ENCODE measurements around the gene ANXA2.

Gene ANXA2

DNA sequence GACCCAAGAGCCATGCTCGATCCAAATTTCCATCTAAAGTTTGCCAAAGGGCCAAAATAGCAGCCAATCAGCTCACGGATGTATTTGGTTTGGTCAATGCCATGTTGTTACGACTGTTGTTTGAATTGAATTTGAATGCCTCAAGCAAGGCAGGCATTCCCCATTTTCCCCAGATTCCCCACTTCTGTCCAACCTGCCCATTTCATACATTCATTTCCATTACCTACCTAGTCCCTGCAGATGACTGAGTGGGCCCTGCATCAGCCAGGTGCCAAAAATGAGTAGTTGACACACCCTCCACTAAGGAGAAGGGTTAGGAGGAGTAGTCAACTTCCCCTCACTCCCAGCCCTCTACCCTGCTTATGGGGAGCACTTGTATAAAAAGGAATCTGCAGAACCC, 51.7 kb downstream of the ANXA2 start:
- no peak overlapping the region for H3K4me3 ChIP-seq (ENCODE audit: low read depth, low read length)
- TF ChIP-seq, protein P1, sequence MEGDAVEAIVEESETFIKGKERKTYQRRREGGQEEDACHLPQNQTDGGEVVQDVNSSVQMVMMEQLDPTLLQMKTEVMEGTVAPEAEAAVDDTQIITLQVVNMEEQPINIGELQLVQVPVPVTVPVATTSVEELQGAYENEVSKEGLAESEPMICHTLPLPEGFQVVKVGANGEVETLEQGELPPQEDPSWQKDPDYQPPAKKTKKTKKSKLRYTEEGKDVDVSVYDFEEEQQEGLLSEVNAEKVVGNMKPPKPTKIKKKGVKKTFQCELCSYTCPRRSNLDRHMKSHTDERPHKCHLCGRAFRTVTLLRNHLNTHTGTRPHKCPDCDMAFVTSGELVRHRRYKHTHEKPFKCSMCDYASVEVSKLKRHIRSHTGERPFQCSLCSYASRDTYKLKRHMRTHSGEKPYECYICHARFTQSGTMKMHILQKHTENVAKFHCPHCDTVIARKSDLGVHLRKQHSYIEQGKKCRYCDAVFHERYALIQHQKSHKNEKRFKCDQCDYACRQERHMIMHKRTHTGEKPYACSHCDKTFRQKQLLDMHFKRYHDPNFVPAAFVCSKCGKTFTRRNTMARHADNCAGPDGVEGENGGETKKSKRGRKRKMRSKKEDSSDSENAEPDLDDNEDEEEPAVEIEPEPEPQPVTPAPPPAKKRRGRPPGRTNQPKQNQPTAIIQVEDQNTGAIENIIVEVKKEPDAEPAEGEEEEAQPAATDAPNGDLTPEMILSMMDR (IDR thresholded peaks at IDR 0.05; ENCODE audit: insufficient read depth, low read depth, low read length, missing control alignments) = no peak
- DNase-seq (ENCODE audit: low read depth) = no peak

DNA sequence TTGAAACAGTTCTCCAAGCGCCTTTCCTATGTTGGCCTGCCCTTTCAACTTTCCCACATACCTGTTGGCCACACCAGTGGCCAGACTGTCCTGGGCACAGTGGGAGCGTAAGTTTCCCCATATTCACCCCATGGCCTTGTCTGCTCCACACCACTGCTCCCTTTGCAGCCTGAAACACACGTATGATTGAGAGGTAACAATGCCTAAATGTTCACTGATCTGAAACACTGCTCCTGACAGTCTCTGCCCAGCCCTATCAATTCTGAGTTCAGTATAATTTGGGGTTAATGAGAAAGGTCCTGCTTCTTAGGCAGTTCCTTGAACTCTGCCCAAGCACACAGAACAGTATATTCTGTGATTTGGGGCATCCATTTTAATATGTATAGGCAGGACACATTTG, 52.2 kb downstream of the ANXA2 start:
- no peak overlapping the region for H3K4me3 ChIP-seq (ENCODE audit: low read depth, low read length)

DNA sequence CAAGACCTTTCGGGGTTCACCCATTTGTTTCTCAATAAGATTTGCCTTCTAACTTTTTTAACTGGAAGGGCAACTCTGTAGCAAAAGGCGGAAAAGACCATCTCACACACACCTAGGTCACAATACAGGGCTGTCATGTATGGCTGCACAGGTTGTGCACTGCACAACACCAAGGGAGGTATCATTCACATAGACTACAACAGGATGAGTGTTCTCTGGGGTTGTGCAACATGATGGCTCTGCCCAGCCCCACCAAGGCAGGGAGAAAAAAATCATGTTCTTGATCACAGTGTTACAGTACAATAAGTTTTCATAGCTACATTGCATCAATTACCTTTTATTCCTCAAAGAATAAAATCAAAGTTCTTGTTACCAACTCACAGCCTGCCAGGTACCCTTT, 52.8 kb downstream of the ANXA2 start:
- TF ChIP-seq, protein P1 (IDR thresholded peaks at IDR 0.05; ENCODE audit: insufficient read depth, low read depth, low read length, missing control alignments) = no peak
- no peak for DNase-seq (ENCODE audit: low read depth)
- no peak overlapping the region for H3K4me3 ChIP-seq (ENCODE audit: low read depth, low read length)

More for the DNA sequence above, 52.2 kb downstream of the ANXA2 start:
- no peak for DNase-seq (ENCODE audit: low read depth)
- TF ChIP-seq, protein P1 (IDR thresholded peaks at IDR 0.05; ENCODE audit: insufficient read depth, low read depth, low read length, missing control alignments) = no peak

DNA sequence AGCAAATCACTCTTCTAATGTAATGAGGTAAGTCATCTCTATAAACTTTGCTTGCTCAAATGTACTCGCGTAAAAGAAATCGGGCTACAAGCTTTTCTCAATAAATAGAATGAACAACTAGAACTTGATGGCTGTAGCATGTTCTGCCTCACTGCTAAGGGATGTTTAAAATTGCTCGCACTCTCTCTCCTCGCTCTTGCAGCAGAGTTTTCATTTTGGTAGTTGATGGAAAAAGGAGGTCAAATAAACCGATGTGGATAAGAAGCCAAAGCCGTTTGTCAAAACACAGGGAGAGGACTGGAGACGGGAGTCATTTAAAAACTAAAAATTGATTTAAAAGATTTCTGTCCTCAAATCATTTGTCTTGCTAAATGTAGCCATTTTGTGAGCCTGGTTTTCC, 53.3 kb downstream of the ANXA2 start:
- TF ChIP-seq, protein P1 (IDR thresholded peaks at IDR 0.05; ENCODE audit: insufficient read depth, low read depth, low read length, missing control alignments) = no peak
- no peak overlapping the region for H3K4me3 ChIP-seq (ENCODE audit: low read depth, low read length)
- no peak for DNase-seq (ENCODE audit: low read depth)

DNA sequence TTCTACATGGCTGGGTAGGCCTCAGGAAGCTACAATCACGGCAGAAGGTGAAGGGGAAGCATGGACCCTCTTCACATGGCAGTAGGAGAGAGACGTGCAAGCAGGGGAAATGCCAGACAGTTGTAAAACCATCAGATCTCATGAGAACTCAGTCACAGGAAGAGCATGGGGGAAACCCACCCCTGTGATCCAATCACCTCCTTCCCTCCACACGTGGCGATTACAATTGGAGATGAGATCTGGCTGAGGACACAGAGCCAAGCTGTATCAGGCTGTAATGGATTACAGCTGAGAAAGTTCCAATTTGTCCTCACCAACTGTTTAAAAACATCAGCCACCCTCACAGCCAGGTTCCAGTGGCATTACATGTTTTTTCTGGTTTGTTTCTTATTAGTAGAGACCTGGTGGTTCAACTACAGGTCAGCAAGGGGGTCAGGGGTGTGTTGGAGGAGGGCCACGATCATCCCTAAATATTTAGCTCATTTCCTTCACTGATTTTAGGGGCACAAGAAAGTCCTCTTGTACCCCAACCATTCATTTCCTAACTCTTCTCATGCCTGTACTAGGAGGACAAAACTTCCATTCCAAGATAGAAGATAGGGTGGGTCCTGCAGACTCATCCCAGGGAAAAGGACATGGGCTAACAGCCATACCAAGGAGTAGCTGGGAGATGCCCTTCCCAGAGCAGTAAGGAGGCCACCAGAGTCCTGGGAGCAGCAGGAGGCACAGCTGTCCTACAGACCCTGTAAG, 54.4 kb downstream of the ANXA2 start:
- peak; percentile 7 for DNase-seq (ENCODE audit: low read depth)
- H3K4me3 ChIP-seq (ENCODE audit: low read depth, low read length) = no peak overlapping the region
- TF ChIP-seq, protein P1 (IDR thresholded peaks at IDR 0.05; ENCODE audit: insufficient read depth, low read depth, low read length, missing control alignments) = no peak

DNA sequence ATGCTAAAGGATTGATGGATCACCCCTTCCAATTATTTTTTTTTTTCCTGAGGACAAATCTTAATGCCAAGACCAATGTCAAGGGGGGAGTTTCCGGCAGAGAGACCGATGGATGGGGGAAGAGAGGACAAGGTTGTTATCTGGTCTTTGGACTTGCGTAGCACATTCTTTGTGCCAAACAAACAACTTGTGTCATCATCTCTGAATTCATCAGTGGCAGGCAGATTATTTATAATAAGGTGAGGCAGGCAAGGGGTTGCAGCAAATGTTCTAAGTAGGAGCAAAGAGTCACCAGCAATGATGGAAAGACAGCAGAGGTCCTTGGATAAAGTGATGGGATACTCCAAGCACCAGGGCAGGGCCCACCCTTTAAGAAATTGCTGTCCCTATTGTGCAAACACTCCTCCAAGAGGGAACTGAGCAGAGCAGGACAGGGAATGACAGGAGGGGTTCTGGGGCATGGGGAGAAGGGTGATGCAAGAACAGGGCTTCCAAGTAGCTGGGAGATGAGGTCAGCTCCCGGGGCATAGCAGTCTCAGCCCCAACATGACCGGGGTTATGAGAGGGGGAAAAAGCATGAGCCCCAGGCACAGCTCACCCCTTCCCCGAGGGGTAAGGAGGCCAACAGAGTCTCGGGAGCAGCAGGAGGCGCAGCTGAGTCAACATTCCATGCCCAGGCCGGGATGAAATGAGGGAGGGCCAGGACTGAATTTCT, 57.4 kb downstream of the ANXA2 start:
- TF ChIP-seq, protein P1 (IDR thresholded peaks at IDR 0.05; ENCODE audit: insufficient read depth, low read depth, low read length, missing control alignments) = peak; percentile 8
- H3K4me3 ChIP-seq (ENCODE audit: low read depth, low read length) = no peak overlapping the region
- DNase-seq (ENCODE audit: low read depth) = no peak
